M059J (cell line): ENCODE results near the gene GREM1. TPM values are rescaled to one million over a fixed set of nuclear protein-coding genes. Genes with fewer than 3 reads are reported as not detected.
A peak's percentile ranks its signal among the peaks of the same experiment; 100 is the strongest.

ENCODE experiments used
- DNase-seq: peaks from one replicate; pipeline ENCODE4 v3.0.0-alpha.2; 2012; ENCODE audit warnings: low read depth
- total RNA-seq: library from RNA; depleted of rRNA; stranded (reverse); fragments of >200 nt; shearing (Covaris generic); gene quantifications from 2 replicates; pipeline ENCODE4 v1.2.3, GENCODE V29; 2014; rRNA removed

Gene GREM1
- total RNA-seq, 1 experiment from 2014 or later = not detected

DNA sequence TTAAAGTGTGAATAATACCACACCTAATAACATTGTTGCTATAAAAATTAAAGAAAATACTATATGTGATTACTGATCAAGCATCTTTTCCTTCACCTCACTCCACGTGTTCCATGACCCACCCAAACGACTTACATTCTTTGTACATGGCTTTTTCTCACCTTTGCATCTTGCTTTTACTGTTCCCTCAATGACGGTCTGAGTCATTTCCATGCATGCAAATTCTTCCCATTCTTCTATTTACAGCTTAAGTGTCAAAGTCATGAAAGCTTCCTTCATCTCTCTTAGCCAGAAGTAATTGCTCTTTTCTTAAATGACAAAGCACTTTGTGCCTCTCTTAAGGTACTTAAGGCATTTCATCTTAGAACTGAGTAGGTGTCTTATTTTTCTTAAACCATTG, 64.0 kb downstream of the GREM1 start:
- peak; percentile 56 for DNase-seq

DNA sequence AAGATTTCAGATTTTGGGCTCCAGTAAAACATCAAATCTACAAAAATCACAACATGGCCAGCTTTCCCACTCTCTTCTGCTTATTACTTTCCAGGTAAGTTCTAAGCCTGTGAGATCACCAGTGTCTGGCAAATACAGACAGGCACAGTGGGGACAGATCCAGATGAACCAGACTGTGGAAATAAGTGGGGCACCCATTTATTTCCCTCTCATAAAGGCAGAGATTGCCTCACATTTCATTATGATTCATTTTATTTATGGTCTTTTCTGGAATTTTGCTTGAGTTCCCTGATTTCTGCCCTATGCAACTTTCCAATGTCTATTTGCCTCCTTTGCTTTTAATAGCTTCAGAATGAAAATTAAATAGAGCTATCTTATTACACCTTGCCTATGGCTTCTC, 66.8 kb downstream of the GREM1 start:
- peak; percentile 49 for DNase-seq

DNA sequence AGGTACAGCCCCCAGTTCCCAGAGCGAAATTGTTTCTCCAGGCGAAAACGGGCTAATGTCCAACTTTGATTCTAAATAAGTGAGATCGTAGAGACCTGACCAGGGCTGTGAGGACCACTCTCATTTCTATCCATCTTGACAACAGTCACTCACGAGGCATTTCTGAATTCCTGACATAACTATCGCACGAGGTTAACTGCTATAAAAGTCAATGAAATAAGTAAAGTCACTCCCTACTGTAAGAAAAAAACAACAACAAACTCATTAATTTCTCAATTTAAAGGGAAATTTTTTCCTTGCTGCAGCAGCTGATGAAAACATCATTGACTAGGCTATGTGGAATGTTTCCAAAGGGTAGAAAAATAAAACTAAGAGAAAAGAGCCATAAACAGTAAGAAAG, 69.1 kb downstream of the GREM1 start:
- peak; percentile 38 for DNase-seq

DNA sequence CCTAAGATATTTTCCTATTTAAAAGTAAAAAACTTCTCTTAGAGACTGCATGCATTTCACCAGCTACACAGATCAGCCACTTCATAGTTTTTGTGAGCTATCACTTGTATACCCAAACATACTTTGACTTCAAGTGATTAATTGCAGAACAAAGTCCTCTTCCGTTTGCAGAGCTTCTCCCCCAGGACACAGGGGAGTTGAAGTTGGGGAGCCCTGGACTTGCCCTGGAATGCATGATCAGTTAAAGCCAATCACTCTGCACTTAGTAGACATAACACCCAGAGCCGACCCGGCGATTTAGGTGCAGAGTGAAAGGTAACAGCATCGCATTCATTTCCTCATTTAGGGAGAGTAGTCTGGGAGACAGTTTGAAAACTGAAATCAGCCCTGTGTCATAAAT, 70.1 kb downstream of the GREM1 start:
- no peak for DNase-seq

DNA sequence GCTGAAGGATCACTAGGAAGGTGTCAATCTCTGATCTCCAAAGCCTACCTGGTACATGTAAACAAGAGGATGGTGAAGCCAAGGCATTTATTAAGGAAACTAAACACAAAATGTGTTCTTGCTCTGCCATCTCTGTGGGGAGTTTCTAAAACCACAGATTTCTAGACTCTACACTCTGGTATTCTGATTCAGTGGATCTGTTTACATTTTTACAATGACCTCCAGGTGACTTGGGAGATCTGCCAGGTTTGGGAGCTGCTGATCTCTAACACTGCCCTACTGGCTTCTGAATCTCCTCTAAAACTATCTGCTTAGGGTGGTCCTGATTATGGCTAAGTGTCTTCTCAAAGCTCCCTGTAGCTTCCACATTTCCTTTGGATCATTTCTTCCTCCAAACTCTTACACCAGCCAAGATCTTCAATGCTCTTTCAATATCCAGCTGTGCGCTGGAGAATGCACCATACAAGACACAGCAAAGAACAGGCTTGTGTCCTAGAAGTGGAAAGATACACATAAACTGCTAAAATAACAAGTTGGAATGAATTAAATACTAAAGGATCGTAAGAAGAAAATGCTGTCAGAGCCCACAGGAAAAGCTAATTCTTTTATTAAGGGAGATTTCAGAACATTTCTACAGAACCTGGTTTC, 72.7 kb downstream of the GREM1 start:
- peak; percentile 91 for DNase-seq

DNA sequence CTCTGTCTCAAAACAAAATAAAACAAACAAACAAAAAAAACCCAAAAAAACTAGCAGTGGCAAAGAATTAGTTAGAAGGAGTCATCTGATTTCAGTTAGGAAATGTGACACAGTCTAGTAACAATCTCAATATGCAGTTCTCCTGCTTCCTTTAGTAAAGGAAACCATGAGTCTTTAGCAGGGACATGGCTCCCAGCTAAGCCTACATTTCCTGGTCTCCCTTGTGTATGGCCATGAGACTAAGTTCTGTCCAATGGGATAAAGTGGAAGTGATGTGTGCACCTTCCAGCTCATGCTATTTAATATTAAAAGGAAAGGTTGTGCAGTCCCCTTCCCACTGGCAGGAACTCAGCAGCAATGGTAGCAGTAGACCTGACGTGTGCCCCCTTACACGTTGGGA, 74.6 kb downstream of the GREM1 start:
- no peak for DNase-seq

Other genes starting within 250 kb of the GREM1 start
- gene GOLGA8N, start 124.5 kb upstream of the GREM1 start, total RNA-seq = 0.15 and 0.49 TPM in 2 replicates
- gene ARHGAP11A, start 102.5 kb upstream of the GREM1 start, total RNA-seq = 34.8 and 36.1 TPM in 2 replicates
- 67.9 and 75.2 TPM in 2 replicates for gene SCG5, start 76.3 kb upstream of the GREM1 start, total RNA-seq